GM19455 (cell line): ENCODE results near the gene ATP11A.

Source experiments
- ATAC-seq: cut with Tn5 transposase; IDR thresholded peaks from one replicate; pipeline ENCODE4 v1.9.1; 2021; ENCODE audit not compliant: unreplicated experiment

The ATP11A gene

DNA sequence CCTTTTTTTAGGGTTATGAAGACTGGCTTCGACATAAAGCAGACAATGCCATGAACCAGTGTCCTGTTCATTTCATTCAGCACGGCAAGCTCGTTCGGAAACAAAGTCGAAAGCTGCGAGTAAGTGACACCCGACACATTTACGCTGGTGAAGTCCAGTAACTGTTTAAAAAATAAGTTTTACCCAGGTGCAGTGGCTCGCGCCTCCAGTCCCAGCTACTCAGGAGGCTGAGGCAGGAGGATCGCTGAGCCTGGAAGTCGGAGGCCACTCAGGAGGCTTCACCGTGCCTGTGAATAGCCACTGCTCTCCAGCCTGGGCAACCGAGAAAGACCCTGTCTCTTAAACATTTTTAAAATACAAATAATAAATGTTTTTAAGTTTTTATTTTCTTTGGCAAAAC lies 120.8 kb downstream of the ATP11A start:
- no peak for ATAC-seq

DNA sequence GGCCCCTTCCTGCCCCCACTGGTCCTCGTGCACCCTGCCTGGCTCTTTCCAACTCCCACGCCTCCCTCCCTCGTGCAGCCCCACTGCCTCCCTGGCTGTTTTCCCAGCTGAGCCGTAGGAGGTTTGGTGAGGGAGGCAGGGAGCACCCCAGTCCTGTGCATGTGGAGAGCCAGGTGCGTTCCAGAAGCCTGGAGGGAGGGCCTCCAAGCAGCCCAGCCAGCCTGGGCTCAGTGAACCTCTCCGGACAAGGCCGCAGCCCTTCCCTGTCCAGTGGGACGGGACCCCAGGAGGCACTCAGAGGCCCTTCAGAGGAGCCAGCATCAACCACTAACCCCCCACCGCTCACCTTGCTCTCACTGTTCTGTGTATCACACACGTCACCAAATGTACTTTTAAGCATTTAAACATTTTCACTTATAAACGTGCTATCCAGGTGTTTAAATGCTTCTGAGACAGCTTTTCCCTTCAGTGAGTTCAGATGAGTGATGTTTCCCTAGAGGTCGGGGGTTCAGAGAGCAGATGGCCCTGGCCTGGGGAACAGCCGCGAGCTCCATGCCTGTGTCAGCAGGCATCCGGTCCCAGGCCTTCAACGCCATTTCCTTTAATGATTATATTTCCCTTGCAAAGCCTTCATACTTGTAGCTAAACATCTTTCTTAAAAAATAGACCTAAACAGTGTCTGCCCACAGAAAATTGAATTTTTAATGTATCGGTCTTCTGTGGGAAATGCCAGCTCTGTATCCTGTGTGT lies 122.6 kb downstream of the ATP11A start:
- ATAC-seq: no peak

DNA sequence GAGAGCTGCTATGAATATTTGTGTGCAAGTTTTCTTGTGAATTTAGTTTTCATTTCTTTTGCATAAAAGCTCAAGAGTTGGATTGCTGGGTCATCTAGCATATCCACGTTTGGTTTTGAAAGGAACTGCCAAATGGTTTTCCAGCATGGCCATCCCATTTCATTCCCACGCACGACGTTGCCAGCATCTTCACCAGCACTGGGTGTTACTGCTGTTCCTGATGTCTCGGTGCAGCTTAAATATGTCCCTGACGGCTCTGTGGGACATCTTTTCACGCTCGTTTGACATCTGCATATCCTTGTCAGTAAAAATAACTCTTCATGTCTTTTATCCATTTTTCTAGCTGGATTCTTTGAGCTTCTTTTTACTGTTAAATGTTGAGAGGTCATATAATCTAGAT lies 123.7 kb downstream of the ATP11A start:
- no peak for ATAC-seq

DNA sequence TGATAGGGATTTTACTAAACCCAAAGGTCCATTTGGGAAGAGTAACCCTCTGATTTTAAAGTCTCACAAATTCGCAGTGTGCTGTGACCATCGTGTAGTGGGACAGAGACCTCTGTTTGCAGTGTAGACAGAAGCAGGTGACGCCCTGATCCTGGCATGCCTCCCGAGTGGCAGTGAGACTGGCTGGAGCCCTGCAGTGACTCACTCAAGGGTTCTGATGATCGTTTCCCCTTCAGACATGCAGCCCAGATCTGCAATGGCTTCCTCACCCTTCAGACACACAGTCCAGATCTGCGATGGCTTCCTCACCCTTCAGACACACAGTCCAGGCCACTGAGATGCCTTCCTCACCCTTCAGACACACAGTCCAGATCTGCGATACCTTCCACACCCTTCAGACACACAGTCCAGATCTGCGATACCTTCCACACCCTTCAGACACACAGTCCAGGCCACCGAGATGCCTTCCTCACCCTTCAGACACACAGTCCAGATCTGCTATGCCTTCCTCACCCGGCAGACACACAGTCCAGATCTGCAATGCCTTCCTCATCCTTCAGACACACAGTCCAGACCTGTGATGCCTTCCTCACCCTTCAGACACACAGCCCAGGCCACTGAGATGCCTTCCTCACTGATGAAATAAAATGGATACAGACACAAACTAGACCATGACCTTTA lies 125.2 kb downstream of the ATP11A start:
- ATAC-seq: no peak

DNA sequence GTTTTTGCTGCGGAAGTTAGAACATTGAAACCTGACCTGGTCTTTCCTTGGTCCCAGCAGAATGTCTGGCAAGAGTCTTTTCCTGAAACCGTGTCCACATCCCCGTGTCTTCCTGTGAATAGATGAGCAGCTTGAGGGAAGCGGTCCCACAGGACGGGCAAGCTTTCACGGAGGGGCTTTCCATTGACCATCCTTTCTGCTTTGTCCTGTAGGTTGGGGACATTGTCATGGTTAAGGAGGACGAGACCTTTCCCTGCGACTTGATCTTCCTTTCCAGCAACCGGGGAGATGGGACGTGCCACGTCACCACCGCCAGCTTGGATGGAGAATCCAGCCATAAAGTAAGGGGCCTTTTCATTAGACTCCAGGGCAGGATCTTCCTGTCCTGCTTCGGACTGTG lies 126.0 kb downstream of the ATP11A start:
- no peak for ATAC-seq

DNA sequence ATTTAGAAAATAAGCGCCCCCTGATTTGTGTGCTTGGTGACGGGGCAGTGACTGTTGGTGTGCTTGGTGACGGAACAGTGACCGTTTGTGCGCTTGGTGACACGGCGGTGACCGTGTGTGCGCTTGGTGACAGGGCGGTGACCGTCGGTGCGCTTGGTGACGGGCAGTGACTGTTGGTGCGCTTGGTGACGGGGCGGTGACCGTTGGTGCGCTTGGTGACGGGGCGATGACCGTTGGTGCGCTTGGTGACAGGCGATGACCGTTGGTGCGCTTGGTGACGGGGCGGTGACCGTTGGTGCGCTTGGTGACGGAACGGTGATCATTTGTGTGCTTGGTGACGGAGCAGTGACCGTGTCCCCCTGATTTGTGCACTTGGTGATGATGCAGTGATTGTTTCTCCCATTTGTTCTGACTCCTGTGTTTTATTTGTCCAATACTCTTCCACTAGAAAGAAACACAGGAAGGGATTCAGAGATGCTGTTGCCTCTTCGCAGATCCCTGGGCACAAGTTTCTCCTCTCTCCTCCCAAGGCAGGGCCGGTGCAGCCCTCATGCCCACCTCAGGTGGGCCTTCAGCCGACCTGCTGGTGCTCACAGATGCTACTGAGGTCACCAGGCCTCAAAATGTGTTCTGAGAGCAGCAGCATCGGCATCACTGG lies 128.3 kb downstream of the ATP11A start:
- no peak for ATAC-seq

DNA sequence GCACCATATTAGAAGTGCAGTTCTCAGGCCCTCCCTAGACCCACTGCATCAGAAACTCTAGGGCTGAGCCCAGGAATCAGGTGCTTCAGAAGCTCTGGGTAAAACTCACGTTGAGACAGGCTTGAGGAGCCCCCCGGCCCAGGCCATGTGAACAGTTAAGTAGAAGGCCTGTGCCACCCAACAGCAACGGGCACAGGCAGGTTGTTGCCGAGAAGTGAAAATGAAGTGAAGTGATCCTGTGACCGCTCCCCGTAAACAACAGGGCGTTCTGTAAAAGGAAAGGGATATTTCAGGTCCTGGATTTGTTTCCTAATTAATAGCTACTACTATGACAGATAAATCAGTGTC lies 128.8 kb downstream of the ATP11A start:
- no peak for ATAC-seq

DNA sequence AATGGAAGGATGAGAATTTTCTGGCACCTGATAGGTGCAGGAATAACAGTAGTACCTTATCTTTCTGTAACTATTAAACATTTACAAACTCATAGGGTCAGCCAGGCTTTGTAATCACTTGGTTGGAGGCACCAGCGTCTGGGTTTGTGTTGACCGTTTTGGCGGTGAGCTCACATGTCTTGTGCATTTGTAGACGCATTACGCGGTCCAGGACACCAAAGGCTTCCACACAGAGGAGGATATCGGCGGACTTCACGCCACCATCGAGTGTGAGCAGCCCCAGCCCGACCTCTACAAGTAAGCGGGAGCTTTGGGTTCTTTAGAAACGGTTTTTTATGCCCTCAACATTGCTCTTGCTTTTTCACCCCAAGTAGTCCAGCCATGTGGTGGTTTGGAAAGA lies 129.3 kb downstream of the ATP11A start:
- no peak for ATAC-seq

DNA sequence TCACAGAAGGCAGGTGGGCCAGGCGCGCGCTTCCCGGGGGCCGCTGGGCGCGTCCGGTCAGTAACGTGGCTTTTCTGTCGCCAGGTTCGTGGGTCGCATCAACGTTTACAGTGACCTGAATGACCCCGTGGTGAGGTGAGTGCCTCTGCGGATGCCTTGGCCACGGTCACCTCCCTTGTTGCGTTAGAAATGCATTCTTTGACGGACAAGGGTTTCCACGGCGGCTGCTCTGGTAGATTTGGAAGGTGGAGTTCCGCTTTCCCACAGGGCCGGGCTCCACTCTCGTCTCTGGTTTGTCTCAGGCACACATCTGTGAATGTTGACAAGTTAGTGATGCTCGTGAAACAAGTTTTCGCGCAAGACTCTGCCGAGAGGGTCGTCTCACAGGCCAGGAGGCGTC lies 130.0 kb downstream of the ATP11A start:
- no peak for ATAC-seq

DNA sequence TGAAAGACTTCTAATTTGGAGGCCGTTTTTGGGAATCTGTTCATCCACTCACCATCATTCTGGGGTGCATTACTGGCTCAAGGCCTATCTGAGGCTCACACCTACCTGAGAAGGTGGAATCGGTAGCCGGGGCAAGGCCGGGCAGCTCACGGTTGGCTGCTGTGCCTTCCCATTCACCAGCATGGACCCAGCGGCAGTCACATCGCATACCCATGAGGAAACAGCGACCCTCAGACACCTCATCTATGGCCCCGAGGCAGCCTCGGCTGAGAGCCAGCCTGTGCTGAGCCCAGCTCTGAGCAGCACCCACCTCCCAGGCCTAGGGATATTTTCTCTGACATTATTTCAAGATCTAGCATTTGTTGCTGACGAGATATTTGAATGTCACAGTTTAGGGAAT lies 130.5 kb downstream of the ATP11A start:
- no peak for ATAC-seq

DNA sequence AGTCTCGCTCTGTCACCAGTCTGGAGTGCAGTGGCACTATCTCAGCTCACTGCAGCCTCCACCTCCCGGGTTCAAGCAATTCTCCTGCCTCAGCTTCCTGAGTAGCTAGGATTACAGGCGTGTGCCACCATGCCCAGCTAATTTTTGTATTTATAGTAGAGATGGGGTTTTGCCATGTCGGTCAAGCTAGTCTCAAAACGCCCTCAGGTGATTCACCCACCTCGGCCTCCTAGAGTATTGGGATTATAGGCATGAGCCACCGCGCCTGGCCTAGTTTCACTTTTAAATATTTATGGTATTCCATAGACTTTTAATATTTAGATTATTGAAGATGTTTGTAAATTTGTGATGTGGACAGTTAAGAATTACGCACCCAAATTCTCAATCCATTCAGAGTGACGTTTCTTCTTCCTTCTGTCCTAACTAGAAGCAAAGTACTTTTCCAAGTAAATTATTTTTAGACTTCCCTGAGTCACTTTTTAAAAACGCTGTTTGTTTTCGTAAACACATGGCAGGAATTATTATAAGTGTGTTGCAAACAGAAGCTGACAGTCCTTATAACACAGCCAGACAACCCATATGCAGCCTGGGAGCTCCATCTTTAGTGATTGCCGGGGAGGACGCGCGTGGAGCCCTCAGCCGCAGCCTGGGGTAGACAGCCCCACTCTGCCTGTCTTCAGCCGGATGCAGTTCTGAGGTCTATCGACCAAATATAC lies 131.7 kb downstream of the ATP11A start:
- ATAC-seq: no peak

DNA sequence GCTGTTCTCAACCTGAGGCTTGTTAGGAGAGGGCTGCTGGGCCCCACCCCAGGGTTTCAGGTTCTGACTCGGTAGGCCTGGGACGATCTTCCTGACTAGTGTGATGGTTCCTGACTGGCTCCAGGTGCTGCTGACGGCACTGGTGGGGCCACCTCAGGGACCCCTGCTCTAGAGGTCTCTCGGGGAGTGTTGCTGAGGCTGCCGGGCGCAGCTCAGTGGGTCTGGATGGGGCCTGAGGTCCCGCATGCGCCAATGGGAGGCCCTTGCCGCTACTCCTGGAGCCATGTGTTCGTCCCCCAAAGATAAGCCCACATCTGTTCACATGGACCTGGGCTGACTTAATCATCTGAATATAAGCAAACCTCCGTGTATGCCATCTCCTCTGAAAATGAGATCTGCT lies 133.0 kb downstream of the ATP11A start:
- no peak for ATAC-seq

DNA sequence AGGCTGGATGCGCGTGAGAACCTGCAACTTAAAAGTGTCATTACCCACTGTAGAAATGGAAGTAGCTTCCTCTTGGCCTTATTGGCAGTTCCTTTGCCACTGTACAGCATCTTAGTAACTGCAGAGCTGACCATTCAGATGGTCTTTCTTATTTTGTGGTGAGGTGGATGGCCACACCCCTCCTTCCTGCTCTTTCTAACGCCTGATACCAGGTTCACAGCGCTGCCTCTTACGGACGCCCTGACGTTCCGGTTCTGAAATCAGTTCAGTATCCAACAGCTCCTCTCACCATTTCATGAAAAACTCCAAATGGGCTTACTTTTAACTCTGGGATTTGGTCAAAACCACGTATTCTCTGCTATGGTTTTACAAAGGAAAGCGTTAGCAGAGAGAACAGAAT lies 134.6 kb downstream of the ATP11A start:
- ATAC-seq: no peak

DNA sequence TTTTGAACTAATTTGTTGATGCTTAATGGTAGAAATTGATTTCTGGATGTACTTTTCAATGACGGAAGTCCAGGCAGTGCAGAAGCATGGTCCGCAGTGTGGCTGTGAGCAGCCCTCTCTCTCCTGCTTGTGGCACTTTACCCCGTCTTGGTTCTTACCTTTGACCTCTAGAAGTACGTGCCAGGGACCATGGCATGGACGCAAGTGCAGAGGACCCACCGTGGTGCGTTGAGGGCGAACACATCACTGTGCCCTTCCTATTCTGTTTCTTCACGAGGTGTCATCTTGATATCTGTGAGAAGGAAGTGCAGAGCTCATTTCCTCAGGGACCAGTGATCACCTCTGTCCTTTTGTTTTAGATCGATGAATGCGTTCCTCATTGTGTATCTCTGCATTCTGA lies 135.2 kb downstream of the ATP11A start:
- ATAC-seq: no peak

DNA sequence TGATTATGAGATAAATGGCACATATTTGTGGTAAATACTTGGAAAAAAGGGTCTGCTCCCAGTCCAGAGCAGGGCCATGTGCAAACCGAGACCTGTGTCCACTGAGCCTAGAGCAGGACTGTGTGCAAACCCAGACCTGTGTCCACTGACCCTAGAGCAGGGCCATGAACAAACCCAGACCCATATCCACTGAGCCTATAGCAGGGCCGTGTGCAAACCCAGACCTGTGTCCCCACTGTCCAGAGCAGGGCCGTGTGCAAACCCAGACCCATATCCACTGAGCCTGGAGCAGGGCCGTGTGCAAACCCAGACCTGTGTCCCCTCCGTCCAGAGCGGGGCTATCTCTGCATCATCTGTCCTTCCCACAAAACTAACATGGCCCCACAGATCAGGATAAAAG lies 136.0 kb downstream of the ATP11A start:
- no peak for ATAC-seq

DNA sequence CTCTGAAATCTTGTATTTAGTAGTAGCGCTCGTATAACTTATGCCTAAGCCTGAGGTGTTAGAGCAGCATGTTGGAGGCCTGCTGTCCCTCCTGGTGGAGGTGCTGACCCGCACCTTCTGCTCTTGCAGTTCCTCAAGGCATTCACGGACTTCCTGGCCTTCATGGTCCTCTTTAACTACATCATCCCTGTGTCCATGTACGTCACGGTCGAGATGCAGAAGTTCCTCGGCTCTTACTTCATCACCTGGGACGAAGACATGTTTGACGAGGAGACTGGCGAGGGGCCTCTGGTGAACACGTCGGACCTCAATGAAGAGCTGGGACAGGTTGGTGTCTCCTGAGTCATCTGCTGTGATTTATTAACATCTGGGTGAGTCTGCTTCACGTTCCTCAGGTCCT lies 136.7 kb downstream of the ATP11A start:
- no peak for ATAC-seq

DNA sequence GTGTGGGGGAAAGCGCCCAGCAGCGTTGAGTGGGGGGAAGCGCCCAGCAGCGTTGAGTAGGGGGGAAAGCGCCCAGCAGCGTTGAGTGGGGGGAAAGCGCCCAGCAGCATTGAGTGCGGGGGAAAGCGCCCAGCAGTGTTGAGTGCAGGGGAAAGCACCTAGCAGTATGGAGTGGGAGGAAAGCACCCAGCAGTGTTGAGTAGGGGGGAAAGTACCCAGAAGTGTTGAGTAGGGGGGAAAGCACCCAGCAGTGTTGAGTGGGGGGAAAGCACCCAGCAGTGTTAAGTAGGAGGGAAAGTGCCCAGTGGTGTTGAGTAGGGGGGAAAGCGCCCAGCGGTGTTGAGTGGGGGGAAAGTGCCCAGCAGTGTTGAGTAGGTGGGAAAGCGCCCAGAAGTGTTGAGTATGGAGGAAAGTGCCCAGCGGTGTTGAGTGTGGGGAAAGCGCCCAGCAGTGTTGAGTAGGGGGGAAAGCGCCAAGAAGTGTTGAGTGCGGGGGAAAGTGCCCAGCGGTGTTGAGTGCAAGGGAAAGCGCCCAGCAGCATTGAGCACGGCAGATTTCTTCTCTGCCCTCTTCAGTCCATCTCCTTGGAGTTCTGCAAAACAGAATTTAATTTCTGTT lies 138.4 kb downstream of the ATP11A start:
- ATAC-seq: no peak

DNA sequence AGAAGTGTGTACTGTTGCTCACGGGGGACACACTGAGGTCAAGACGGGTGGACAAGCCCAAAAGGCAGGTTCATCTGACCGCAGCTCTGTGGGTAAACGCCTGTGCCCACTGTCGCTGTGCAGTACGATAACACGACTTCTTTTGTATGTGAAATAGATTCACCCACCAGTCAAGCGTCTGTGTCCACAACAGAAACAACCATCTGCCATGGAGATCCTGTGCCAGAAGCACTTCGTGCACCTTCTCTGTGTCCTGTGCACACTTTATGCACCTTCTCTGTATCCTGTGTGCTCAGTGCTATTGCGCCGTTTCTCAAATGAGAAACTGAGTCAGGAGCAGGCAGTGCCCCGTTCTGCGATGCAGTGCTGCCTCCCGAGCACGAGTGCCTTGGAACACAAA lies 138.9 kb downstream of the ATP11A start:
- ATAC-seq: no peak

DNA sequence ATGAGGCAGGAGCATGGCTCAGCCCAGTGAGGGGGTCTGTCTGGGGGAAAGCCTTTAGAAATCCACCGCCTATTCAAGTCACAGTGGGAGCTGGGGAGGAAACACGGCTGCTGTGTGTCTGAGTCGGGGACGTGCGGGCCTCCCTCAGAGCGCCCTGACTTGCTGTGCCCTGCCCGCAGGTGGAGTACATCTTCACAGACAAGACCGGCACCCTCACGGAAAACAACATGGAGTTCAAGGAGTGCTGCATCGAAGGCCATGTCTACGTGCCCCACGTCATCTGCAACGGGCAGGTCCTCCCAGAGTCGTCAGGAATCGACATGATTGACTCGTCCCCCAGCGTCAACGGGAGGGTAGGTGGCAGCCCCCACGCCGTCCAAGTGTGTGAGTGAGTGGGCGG lies 141.4 kb downstream of the ATP11A start:
- no peak for ATAC-seq

DNA sequence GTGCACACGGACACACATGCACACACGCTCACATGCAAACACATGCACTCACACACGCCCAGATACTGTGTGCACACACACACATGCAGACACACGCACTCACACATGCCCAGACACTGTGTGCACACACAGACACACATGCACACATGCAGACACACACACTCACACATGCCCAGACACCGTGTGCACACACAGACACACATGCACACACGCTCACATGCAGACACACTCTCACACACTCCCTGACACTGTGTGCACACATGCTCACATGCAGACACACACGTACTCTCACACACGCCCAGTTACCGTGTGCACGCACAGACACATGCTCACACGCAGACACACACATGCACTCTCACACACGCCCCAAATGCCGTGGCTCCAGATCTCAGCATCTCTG lies 142.0 kb downstream of the ATP11A start:
- no peak for ATAC-seq

DNA sequence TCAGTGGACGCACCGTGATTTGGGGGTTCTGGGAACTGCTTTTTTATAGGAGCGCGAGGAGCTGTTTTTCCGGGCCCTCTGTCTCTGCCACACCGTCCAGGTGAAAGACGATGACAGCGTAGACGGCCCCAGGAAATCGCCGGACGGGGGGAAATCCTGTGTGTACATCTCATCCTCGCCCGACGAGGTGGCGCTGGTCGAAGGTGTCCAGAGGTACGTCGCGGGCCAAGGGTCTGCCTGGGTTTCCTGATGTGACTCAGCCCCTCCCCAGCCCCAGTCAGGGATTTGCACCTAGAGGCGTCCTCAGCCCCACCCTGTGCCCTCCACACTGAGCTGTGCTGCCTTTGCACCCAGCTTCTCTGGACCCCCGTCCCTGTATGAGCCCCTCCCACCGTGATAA lies 143.0 kb downstream of the ATP11A start:
- no peak for ATAC-seq
